Measurements from ENCODE around the gene NCKAP5.
"Not testable (repeated sequence)": the region's sequence is repeated elsewhere in the genome, so short reads cannot be mapped to it uniquely, and the experiment has no call there.

NCKAP5 gene

DNA sequence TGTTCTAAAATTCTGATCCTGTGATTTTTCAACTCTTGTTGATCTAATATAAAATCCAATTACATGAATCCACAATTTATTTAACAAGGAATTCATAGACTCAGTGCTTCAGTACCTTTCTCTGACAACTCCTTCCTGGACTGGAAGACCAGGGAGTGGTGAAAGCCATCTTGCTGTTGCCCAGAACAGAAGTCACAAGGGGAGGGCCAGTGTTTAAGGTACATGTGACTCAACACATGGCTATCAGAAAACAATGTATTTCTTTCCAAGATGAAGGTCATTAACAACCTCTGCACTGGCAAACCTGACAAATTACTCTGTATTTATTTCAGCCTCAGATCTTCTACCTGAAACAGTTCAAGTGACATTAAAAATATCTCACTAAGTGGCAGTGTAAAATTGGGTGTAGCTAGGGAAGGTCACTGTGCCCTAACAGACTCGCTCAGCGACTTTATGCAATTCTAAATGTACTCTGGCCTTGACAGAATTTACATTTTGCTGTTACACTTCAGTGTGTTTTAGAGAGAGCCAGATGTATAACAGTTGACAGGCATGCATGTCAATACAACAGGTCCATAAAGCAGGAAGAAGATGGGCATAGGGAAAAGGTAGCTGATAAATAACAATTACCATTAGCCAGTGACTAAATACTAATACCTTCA, 75.4 kb downstream of the NCKAP5 start:
- no peak for DNase-seq

DNA sequence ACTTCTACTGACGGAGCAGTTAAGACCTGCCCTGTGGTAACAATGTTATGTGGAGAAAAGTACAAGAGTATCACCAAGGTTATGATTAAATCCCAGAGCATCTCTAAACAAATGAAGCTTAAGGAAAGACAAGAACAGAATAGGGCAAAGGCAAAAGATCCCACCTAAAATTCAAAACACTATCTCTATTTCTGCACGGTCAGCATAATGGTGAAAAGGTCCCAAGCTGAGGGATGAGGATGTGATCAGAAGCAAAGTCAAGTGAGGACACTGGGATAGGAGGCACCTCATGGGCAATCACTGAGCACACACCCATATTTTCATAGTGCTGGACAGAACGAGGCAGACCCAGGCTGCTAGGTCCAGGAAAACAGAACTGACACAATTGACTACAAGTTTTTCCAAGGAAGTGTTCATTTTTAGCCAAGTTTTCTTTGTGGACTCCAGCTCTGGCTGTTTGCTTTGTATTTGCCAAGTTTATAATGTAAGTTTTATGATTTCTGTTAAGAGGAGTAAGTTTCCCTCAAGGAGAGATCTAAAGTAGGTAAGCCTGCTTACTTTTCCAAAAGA, 77.8 kb downstream of the NCKAP5 start:
- no peak for DNase-seq

DNA sequence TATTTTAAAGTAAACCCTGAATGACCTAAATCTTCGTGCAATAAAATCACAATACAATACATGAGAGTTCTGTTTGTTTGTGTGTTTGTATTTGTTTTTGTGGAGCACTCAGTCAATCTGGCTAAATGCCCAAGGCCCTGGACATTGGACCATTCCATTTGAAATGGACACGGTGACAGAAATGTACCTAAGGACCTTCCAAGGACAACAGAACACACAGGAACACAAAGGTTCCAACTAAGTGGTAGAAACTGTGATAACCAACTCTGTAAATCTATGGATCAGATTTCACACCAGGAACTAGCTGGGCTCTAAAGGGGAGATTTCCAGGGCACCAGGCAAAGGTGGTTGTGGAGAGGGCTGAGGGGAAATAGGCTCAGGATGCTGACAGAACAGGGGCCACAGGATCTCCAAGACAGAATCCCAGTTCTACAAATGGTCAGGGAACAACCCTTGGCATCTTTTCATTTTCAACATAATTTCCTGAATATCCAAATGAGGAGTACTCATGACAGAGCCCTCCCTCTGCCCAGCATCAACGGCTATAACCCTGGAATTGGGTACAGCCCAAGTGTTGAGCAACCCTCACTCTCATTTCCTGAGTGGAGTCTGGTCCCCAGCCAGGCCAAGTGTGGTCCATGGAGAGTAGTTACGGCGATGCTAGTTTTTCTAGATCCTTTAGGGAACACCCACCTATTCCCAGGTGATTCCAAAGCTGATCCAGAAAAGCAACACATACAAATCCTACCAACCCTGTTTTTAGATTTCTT, 78.4 kb downstream of the NCKAP5 start:
- DNase-seq: no peak

DNA sequence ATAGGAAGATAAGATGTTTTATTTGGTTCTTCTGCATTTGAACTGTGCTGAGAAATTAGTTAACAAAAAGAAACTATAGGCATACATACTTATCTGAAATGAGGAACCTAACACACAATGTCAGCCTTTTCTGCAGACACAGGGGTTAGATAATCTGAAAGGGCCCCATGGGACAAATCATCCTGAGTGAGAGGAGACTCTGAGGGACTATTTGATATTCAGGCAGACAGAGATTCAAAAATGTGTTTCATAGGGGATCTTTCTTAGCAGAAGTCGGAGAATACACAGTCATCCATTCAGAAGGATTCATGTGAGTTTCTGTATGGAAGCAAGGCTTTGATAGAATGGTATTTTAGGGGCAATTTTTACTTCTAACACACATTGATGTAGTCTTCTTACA, 79.1 kb downstream of the NCKAP5 start:
- no peak for DNase-seq

DNA sequence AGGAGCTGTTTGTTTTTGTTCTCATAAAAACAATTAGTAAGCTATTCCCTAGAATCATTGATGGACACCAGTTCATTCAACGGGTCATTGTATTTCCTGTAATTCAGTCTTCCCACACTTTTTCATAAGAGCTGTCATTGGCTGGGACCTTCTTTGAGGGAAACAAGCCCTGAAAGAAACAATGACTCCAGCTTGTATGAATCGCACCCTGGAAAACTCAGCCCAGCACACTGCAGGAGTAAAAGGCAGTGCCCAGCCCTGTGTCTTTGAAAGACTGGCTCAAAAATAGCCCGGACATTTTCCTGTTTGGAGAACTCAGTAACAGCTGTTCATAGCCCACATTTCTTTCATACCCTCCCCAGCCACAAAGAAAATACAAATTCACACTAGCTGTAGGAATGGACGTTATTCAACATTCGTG, 81.5 kb downstream of the NCKAP5 start:
- no peak for DNase-seq

DNA sequence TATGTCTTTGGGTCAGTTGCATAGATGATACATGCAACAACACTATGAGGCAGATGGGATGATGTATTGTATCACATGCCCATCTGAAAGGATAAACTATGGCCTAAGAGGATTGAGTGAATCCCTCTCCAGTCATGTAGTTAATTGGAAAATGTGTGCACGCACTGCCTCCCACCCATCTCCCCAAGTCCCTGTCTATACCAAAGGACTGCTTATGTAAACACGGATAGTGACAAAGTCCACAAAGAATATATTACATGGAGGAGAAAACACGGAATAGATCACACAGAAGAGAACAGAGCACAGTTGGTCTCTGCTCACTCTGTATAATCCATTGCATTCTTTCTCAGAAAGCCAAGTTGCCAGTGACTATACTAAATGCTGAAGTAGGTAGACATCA, 82.4 kb downstream of the NCKAP5 start:
- DNase-seq: no peak

DNA sequence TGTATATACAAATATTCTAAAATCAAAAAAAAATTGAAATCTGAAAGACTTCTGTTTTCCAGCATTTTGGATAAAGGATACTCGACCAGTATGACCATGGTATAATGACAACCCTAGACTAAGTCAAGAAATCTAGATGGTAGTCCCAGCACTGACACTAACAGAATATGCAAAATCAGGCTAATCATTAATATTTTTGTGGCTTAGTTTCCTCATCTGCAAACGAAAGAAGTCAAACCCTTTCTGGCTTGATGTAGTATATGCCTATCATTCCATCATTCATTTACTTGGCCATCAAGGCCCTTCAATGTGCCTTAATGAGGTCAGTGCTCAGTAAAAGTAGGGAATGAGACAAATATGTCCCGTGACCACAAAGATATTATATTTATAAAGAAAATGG, 83.5 kb downstream of the NCKAP5 start:
- no peak for DNase-seq

DNA sequence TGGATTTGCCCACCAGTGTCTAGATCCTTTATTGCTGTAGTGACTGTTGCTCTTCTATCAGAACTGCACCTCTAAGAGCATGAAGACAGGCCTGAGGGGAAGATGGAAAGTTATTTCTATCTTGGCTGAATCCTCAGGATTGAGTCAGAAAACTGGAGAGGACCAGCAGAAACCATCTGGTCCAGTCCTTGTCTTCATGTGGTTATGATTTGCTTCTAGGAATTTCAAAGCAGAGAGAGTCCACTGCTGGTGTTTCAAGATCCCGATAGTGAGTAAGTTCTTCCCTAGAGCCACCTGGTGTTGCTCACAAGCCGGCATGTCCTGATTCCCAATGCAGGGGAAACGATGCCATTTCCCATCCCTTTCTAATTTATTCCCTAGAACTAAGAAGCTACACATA, 84.2 kb downstream of the NCKAP5 start:
- peak; percentile 31 for DNase-seq

DNA sequence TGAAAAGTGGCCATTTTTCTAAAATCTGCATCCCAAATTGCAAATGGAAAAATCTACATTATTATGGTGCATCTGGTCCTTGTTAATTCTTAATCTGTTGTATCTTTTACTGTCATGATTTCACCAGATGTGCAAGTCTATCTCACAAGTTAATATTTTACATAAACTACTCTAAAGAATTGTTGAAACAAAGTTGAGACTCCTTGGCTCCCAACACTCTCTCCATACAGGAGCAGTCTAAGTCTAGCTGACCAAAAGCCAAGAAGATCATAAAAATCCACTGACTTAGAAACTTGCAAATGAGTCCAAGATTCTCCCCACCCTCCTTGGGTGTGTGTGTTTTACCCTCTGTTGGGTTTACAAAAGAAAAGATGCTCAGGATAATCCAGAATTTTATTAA, 85.1 kb downstream of the NCKAP5 start:
- no peak for DNase-seq

DNA sequence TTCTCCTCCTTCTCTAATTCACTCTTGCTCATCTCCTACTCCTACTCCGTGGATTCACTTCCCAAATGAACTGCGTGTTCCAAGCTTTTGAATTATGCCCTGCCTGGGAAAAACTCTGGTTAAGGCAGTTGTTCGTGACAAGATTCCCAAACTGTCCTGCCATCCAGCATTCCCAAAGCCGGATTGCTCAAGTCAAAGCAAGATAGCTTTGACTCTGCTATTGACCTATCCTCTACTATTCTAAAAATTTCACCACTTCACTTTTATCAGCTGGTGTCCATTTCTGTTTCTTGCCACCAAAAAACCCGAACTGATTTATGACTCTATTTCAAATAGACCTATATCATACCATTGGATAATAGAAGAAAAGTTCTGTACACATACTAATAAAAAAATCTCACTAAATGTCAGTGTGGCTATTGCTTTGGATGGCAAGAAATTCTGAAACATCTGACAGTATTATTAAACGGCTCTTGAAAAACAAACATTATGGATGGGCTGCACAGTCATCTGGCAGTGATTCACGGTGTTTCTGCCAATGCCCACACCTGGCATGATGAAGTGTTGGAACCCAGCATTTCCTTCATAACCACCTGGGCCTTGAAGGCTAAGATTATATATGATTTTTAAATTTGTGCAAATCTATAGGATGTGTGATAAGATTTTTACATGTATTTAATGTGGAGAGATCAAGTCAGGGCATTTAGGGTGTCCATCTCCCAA, 87.4 kb downstream of the NCKAP5 start:
- DNase-seq: no peak

DNA sequence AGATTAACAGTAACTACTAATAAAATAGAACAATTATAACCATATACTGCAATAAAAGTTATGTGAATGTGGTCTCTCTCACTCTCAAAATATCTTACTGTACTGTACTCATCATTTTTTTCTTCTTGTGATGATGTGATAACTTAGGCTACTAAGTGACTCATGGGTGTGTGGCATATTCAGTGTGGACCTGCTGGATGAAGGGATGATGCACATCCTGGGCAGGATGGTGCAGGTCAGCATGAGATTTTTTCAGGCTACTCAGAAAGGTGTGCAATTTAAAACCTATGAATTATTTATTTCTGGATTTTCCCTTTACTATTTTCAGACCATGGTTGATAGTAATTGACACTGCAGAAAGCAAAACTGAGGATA, 90.7 kb downstream of the NCKAP5 start:
- DNase-seq: no peak

DNA sequence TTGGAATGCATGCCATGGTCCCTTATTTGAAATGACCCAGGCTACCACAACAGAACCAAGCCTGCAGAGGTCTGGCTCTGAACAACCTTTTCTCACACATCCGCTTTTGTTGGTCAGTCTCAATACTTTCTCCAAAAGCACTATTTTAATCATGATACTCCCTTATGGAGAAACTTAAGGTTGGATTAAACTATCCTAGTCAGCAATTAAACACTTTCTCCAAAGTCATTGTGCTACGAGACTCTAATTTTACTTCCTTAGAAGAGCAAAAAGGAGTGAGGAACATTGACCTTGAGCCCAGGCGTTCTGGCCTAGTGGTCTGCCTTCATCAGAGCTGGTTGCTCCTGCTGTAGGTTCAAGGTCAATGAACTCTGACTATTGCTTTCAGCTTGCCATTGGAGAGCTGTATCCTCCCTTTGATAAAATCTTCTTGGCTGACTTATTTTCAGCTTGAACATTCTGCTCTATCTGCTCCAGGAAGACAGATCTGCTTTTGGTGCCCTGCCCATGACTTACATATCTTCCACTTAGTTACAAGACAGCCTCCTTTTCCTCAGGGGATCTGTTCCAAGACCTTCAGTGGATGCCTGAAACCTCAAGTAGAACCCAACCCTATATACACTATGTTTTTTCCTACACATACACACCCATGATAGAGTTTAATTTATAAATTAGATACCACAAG, 91.2 kb downstream of the NCKAP5 start:
- DNase-seq: no peak

DNA sequence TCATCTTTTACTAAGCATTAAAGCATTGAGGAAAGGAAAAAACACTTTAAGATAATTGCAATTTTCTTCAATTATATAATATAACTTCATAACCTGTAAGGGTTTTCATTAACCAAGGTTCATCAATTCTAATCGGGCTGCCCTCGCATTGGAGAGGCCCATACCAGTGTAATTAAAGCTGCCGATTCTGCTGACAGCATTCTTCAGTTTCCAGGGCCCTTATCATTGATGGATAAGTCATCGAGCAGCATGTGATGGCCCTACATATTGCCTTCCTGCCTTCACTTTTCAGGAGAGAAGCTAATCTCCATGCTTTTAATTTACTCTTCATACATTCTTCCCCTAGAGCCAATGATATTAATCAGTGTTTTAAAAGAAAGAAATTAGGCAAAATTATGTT, 92.0 kb downstream of the NCKAP5 start:
- no peak for DNase-seq

DNA sequence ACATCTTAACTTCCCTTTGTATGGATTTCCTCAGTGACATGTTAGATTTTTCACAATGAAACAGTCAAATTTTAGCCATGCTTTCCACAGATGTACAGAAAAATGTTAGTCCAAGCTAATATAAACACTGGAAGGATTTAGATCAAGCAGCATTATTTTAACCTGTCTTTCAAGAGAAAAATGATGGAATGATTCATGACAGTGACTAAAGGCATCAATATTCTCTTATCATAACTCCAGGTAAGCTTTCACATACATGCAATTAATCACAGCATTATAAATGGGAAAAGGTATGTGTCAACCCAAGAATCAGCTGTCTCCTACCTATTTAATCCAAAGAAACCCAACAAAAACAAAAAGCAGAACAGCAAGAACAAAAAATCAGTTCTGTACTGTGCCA, 92.7 kb downstream of the NCKAP5 start:
- DNase-seq: no peak

DNA sequence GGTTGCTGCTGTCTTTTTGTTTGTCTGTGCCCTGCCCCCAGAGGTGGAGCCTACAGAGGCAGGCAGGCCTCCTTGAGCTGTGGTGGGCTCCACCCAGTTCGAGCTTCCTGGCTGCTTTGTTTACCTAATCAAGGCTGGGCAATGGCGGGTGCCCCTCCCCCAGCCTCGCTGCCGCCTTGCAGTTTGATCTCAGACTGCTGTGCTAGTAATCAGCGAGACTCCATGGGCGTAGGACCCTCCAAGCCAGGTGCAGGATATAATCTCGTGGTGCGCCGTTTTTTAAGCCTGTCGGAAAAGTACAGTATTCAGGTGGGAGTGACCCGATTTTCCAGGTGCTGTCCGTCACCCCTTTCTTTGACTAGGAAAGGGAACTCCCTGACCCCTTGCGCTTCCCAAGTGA, 97.8 kb downstream of the NCKAP5 start:
- not testable (repeated sequence) for DNase-seq

DNA sequence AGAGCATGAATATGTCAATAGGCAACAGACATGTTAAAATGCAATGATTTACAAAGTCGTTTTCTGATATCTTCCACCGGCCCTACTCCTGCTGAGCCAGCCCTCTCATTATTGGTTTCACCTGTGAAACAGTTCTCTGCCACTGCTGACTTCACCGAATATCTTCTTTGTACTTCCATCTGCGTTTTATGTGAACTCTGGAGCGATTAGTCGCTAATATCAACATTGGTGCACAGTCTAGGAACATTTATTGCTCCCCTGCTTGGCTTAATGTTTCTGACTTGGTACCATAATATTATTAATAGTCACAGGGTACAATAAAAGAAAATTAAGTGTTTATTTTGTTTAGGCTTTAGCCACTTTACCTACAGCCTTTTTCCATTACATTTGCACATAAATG, 105.5 kb downstream of the NCKAP5 start:
- DNase-seq: no peak

DNA sequence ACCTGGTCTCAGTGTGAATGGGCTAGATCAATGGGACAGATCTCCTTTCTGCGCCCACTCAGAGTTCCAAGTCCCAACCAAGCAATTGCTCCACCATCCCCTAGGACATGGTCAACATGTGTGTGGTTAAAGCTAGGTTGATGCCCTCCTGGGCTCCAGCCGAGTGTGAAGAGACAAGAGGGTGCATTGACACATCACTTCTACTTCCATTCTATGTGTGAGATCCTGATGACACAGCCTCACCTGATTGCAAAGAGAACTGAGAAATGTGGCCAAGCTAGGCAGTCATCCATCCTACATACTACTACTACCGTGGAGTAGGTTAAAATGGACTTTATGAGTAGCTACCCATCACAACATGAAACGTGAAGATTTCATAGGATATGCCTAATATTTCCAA, 106.8 kb downstream of the NCKAP5 start:
- DNase-seq: no peak

DNA sequence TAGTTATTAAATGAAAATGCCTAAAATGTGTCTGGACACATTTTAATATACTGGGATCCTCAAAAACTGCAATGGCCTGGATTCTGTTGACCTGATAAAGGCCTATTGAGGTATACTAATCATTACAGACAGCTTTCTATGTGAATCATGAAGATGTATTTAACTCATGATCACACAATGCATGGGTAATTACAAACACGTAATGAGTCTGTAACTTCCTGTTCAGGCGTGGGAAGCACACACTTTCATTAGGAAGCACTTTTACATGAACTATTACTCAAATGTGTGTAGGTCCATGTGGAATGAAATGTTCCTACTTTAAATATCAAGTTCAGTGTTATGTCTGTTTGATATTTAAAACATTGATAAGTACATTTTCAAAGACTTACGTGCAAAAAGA, 108.7 kb downstream of the NCKAP5 start:
- DNase-seq: no peak

DNA sequence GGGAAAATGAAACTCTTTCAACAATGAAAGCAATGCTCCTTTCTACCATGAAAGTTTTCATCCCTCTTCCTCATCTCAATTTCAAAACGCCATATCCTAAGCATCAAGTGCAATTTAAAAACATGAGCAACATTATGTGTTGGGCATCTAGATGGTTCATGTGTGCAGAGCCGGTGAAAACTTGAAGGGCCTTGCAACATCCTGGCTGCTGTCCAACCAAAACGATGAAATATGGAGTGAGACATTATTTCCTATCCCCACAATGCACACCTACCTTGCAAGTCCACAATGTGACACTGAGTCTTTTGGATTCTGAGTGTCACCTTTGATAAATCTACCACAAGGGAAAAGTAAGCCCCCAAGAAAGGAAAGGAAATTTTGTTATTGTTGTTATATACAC, 110.0 kb downstream of the NCKAP5 start:
- no peak for DNase-seq

DNA sequence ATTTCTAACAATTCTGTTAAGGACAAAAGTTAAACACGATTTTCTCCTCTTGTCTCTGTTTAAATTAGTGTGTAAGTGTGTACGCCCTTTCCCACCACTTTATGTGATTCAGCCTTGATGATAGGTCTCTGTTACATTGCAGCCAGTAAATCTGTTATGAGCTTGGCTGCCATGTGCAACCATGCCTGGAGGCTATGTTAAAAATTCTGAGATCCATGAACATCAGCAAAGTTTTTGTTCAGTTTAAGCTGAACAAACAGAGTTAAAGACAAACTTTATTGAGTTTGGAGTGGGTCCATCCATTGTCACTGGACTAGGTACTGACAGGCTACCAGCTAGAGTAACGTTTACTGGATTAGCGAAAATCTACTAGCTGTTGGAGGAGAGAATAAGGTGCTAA, 110.4 kb downstream of the NCKAP5 start:
- DNase-seq: no peak

DNA sequence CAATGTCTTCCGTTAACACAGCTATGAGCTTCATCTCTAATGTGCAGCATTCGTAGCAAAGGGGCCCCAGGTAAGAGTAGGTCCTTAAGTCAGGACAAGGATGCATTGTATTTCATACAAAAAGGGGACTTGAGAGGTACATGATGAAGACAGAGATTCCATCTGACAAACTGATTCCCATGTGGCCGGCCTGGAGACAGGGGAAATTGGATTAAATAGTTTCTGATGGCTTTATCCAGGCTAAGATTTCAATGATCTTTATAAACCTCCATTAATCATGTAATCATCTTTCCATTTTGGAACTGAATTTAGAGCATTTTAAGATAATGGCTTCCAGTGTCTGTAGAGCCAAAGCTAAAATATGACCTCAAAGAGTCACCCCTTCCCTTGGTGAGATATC, 111.3 kb downstream of the NCKAP5 start:
- DNase-seq: no peak

DNA sequence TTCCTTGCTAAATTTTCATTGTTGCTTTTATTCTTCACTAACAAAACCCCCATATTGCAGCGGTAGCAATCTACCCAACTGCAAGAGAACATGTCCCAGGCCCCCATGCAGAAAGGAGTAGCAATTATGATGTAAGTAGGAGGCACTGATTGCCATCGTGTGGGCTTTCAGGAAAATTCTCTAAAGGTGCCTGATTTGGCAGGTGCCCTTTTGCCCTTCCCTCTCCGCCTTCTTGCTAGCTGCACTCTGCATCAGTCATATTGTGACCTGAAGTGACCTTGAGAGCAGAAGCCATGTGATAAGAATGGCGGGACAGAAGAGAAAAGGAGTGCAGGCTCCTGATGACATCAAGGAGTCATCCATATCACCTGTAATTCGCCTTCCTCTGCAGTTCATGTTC, 112.1 kb downstream of the NCKAP5 start:
- DNase-seq: no peak

DNA sequence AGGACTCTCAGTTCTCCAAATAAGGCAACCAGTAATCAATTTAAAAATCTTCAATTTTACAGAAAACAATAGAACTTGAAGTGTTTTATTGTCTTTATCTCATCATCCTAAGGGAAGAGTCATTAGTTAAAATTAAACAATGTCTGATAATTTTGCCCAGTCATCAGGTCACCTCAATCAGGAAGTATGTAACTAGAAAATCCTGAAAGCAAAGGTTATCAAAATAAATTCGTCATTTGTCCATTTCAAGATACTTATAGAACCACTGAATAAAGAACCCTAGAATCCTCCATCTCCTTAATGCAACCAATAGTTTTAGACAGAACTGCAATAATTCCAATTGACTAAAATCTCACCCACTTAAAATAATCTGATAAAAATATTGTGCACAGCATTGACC, 115.2 kb downstream of the NCKAP5 start:
- no peak for DNase-seq

Measured in HCEC 1CT (cell line).